WTC11 (cell line): ENCODE data around the gene RMI1.

ENCODE experiments used
- AFF4 ChIP-seq: sonication (generic); formaldehyde crosslinking; IDR thresholded peaks from 2 replicates; pipeline ENCODE4 v1.8.1; 2023; ENCODE audit warnings: mild to moderate bottlenecking, missing genetic modification reagents, borderline replicate concordance
- CDX4 ChIP-seq: fragments of 250-450 bp; sonication (Bioruptor Pico); IDR thresholded peaks from 2 replicates; pipeline ENCODE4 v1.9.0; 2021; ENCODE audit warnings: moderate library complexity, mild to moderate bottlenecking, inconsistent platforms, borderline replicate concordance
- CREB1 ChIP-seq: sonication (generic); formaldehyde crosslinking; IDR thresholded peaks from 2 replicates; pipeline ENCODE4 v1.8.0; 2023; ENCODE audit warnings: mild to moderate bottlenecking, missing genetic modification reagents
- CTCF ChIP-seq: fragments of 200-600 bp; IDR thresholded peaks from 2 replicates; pipeline ENCODE4 v1.8.0; 2022; ENCODE audit warnings: antibody characterized with exemption
- E2F5 ChIP-seq: sonication (generic); formaldehyde crosslinking; IDR thresholded peaks from 2 replicates; pipeline ENCODE4 v1.8.1; 2022; ENCODE audit warnings: mild to moderate bottlenecking, moderate library complexity, missing genetic modification reagents
- ETV6 ChIP-seq: sonication (generic); formaldehyde crosslinking; IDR thresholded peaks from 2 replicates; pipeline ENCODE4 v1.8.1; 2022; ENCODE audit warnings: mild to moderate bottlenecking, missing genetic modification reagents
- FOXP4 ChIP-seq: sonication (generic); formaldehyde crosslinking; IDR thresholded peaks from 2 replicates; pipeline ENCODE4 v1.8.0; 2022; ENCODE audit warnings: mild to moderate bottlenecking, missing genetic modification reagents
- GABPB1 ChIP-seq: sonication (generic); formaldehyde crosslinking; IDR thresholded peaks from 2 replicates; pipeline ENCODE4 v1.8.1; 2023; ENCODE audit warnings: mild to moderate bottlenecking, missing genetic modification reagents
- IRF1 ChIP-seq: sonication (generic); formaldehyde crosslinking; IDR thresholded peaks from 2 replicates; pipeline ENCODE4 v1.8.0; 2023; ENCODE audit warnings: missing genetic modification reagents
- MYBL2 ChIP-seq: sonication (generic); formaldehyde crosslinking; IDR thresholded peaks from 2 replicates; pipeline ENCODE4 v1.8.1; 2023; ENCODE audit warnings: mild to moderate bottlenecking, moderate library complexity, missing genetic modification reagents
- SP1 ChIP-seq: sonication (generic); formaldehyde crosslinking; conservative IDR thresholded peaks from 2 replicates; pipeline ENCODE4 v1.8.1; 2022; ENCODE audit warnings: missing genetic modification reagents
- ZBTB43 ChIP-seq: sonication (generic); formaldehyde crosslinking; IDR thresholded peaks from 2 replicates; pipeline ENCODE4 v1.8.1; 2023; ENCODE audit warnings: mild to moderate bottlenecking, missing genetic modification reagents

GRCh38 chr9:83967073-83967472 is 13.5 kb upstream of the RMI1 start:
- no peak for TF ChIP-seq FOXP4 (CRISPR knock-in tag)
- no peak for TF ChIP-seq AFF4 (CRISPR knock-in tag)
- TF ChIP-seq CTCF = no peak
- TF ChIP-seq IRF1 = no peak
- TF ChIP-seq ETV6 (CRISPR knock-in tag) = no peak
- TF ChIP-seq E2F5 (CRISPR knock-in tag) = no peak
- TF ChIP-seq CREB1 (CRISPR knock-in tag) = no peak
- no peak for TF ChIP-seq SP1
- no peak for TF ChIP-seq ZBTB43 (CRISPR knock-in tag)
- no peak for TF ChIP-seq GABPB1 (CRISPR knock-in tag)
- TF ChIP-seq MYBL2 = no peak
- no peak for TF ChIP-seq CDX4 (CRISPR knock-in tag)
